Measurements from ENCODE around the gene RASD2.

RASD2 gene

DNA sequence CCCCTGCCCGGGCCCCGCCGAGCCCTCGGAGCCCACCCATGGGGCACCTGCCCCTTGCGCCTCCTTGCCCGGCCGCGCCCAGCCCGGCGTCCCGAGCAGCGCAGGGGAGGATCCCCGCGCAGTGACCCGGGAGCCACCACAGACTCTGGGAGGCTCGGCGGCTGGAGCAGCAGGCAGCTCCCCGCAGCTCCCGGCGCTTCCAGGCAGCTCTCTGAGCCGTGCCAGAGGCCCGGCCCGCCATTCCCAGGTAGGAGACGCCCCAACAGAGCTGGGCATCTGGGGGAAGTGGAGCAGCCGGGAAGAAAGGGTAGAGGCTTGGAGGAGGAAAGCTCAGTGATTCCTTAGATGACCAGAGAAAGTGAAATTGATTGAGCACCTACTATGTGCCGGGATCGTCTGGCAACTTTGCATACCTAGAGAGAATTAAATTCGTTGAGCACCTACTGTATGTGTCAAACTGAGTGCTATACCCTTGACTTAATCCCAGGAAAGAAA, 670 bp downstream of the RASD2 start:
- no peak for DNase-seq

- DNase-seq = no peak
Measured at GRCh38 chr22:35542157-35542938, 1.7 kb downstream of the RASD2 start.

- DNase-seq = no peak
Measured at GRCh38 chr22:35542939-35543516, 2.4 kb downstream of the RASD2 start.

- DNase-seq = no peak
Measured at GRCh38 chr22:35543702-35544101, 3.1 kb downstream of the RASD2 start.

- DNase-seq = no peak
Measured at GRCh38 chr22:35544189-35544588, 3.6 kb downstream of the RASD2 start.

DNA sequence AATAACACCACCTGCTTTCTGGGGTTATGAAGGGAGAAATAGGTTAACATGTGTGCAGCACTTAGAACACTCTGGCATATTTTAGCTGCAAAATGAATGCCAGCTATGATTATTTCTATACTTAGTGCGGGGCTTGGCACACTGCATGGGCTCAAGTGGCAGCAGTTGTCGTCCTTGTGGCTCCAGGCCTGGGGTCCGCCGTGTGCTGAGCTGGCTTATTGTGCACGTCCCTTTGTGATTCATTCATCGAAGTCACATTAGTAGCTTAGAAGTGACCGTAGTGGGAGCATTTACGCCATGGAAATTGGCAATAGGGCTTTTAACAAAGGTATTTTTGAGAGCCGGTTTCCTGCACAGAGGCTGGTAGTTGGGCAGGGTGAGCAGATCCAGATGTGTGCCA, 4.2 kb downstream of the RASD2 start:
- DNase-seq = no peak

DNA sequence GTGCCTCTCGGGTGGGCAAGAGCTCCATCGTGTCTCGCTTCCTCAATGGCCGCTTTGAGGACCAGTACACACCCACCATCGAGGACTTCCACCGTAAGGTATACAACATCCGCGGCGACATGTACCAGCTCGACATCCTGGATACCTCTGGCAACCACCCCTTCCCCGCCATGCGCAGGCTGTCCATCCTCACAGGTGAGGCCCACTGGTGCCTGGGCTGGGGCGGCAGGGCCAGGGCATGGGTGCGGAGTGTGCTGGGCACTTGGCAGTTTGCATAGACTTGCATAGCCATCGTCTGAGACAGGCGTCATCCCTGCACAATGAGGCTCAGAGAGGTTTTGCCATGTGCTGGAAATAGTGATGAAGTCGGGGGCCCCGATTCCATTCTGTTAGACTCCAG, 6.3 kb downstream of the RASD2 start:
- DNase-seq = no peak

DNA sequence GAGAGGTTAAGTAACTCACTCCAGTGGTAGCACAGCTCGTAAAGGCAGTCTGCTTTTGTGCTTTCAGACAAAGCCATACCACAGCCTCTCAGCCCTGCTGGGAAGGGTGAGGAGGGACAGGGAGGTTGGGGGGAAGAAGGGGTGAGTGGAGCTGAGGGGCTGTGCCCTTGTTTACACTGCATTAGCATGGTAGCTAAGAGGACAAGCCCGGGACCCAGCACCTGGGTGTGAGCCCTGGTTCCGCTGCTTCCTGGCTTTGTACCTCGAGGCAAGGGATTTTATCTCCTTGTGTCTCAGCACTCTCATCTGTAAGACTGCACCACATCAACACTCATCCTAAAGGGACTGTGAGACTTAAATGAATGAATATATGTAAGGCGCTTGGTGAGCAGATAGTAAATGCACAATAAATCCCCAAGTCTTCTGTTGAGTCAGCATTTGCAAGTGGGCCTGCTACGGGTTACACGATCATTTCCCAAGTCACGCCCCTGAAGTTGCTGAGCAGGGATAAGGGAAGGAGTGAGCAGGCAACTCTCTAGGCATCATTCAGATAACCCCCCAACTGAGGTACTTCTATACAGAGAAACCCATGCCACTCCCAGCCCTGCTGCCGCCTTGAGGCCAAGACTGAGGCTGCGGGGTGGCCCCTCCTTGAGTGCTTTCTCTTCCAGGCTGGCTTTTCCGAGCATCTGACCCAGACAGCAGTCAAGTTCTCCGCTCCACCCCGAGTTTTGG, 7.5 kb downstream of the RASD2 start:
- no peak for DNase-seq

DNA sequence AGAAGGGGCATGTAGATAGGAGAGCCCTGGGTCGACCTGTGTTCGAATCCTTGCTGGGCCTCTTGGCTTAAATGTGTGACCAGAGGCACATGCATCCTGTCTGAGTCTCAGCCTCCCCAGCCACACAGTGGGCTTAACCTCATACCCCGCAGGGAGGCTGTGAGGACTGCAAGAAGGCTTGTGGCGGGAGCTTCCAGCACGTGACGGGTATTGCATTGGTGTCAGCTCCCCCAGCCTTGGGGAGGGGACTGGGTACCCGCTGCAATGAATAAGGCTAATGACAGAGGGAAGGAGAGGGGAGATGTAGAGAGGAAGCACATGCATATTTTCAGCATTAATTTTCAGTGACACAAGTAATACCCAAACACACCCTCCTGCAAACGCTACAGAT, 8.1 kb downstream of the RASD2 start:
- DNase-seq = no peak

DNA sequence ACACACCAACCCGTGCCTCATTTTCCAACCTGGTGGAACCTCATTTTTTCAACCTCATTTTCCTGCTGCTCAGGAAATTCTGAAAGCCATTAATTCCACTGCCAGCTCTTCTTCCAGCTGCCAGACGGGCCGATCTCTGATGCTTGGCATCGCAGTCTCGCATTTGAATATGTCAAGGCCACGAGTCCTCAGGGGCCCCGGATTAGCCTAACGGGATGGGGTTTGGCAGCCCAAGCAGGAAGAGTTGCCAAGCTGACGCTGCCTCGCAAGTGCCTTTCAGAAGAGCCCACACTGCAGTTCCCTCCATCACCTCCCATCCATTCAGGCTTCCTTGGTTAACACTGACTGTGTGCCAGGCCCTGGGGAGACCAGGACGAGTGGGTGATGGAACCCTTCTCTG, 8.7 kb downstream of the RASD2 start:
- peak in 33 of 56 donors; percentile 12 to 74 (median 35) for DNase-seq

DNA sequence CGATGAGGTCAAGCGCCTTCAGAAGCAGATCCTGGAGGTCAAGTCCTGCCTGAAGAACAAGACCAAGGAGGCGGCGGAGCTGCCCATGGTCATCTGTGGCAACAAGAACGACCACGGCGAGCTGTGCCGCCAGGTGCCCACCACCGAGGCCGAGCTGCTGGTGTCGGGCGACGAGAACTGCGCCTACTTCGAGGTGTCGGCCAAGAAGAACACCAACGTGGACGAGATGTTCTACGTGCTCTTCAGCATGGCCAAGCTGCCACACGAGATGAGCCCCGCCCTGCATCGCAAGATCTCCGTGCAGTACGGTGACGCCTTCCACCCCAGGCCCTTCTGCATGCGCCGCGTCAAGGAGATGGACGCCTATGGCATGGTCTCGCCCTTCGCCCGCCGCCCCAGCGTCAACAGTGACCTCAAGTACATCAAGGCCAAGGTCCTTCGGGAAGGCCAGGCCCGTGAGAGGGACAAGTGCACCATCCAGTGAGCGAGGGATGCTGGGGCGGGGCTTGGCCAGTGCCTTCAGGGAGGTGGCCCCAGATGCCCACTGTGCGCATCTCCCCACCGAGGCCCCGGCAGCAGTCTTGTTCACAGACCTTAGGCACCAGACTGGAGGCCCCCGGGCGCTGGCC, 11.0 kb downstream of the RASD2 start:
- no peak for DNase-seq

DNA sequence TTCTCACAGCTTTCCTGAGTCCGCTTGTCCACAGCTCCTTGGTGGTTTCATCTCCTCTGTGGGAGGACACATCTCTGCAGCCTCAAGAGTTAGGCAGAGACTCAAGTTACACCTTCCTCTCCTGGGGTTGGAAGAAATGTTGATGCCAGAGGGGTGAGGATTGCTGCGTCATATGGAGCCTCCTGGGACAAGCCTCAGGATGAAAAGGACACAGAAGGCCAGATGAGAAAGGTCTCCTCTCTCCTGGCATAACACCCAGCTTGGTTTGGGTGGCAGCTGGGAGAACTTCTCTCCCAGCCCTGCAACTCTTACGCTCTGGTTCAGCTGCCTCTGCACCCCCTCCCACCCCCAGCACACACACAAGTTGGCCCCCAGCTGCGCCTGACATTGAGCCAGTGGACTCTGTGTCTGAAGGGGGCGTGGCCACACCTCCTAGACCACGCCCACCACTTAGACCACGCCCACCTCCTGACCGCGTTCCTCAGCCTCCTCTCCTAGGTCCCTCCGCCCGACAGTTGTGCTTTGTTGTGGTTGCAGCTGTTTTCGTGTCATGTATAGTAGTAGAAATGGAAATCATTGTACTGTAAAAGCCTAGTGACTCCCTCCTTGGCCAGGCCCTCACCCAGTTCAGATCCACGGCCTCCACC, 11.7 kb downstream of the RASD2 start:
- peak in 4 of 56 donors; percentile 12 to 55 (median 26) for DNase-seq

GRCh38 chr22:35552846-35553245, 12.2 kb downstream of the RASD2 start:
- DNase-seq = no peak

DNA sequence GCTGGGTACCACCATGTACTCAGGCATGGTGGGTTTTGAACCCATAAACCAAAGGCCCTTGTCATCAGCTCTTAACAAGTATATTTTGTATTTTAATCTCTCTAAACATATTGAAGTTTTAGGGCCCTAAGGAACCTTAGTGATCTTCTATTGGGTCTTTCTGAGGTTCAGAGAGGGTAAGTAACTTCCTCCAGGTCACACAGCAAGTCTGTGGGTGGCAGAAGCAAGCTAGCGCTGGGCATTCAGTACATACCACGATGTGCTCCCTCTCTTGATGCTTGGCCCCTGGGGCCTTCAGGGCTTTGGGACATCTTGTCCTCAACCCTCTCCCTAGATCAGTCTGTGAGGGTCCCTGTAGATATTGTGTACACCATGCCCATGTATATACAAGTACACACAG, 12.7 kb downstream of the RASD2 start:
- no peak for DNase-seq

DNA sequence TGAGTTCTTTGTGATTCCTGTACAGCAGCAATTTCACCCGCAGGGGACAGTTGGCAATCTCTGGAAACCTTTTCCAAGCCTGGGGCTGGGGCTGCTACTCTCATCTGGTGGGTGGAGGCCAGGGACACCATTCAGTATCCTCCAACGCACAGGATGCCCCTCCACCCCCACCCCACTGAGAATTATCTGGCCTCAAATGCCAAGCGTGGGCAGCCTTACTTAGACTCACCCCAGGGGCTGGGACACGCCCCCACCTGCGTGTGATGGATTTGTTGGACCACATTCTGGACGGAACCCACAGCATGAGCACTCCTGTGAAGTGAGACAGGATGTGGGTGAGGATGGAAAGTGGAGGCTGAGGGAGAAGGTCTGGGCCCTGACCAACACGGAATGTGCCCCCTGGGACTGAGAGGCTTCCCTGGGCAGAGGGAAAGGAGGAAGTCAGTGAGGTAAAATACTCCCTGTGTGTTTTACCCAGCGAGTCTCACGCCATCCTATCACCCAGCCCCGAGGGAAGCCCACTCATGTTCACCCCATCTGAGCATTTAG, 13.7 kb downstream of the RASD2 start:
- DNase-seq = no peak

GRCh38 chr22:35555483-35555890, 14.9 kb downstream of the RASD2 start:
- DNase-seq = no peak

- DNase-seq = no peak
Measured at GRCh38 chr22:35555946-35556547, 15.4 kb downstream of the RASD2 start.

DNA sequence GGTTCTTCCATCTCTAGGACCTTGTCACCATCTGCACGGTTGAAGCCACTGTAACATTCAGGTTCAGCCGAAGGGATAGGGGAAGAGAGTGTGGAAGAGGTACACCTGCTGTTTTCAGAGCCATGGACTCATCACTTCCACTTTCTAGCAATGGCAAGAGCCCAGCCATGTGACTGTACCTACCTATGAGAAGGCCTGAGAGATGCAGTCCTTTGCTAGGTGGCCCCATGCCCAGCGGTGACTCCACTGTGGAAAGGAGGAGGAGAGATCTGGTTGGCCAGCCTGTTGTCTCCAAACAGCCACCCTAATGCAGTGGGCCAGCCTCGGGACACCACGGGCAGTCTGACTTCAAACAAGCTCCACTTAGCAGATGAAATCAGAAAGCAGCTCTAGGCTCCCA, 16.0 kb downstream of the RASD2 start:
- DNase-seq = no peak

- DNase-seq = no peak
Measured at GRCh38 chr22:35558031-35558430, 17.4 kb downstream of the RASD2 start.

DNA sequence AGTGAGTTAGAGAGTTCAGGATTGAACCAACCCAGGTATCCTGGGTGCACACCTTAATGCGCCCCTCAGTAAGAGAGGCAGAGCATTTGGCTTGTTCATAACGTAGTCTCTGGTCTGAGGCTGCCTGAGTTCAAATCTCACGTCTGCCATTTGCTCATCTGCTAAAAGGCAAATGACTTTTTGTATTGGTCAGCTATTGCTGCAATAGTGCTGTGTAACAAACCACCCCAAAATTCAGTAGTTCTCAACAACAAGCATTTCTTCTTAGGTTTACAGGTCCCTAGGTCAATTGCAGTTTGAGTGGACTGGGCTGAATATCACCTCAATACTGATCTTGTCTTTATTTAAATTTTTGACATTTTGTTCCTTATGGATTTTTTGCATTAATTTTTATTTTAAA, 18.1 kb downstream of the RASD2 start:
- DNase-seq = no peak
